ENCODE data around the gene METTL3.
A peak's percentile ranks its signal among the peaks of the same experiment; 100 is the strongest.
"Not testable (repeated sequence)": the region's sequence is repeated elsewhere in the genome, so short reads cannot be mapped to it uniquely, and the experiment has no call there.

The METTL3 gene

GRCh38 chr14:21510735-21511657 is at the start of gene METTL3:
Gene METTL3 (minus strand): TSS chr14:21511340. CDS start chr14:21511223, 117 bp downstream.
- DNase-seq (ENCODE audit: low read depth, low spot score): peak; percentile 94

GRCh38 chr14:21558703-21559170 is 47.6 kb upstream of the METTL3 start:
- no peak overlapping the region for H3K27ac ChIP-seq
- DNase-seq (ENCODE audit: low read depth, low spot score): no peak

More at GRCh38 chr14:21510735-21511657, at the start of gene METTL3:
- peak within 1 kb of the TSS; percentile 75 for H3K27ac ChIP-seq

- H3K27ac ChIP-seq: no peak overlapping the region
- DNase-seq (ENCODE audit: low read depth, low spot score): peak; percentile 24
These were observed 46.2 kb upstream of the METTL3 start for GRCh38 chr14:21557084-21557901.

GRCh38 chr14:21556378-21557083 is 45.4 kb upstream of the METTL3 start:
- DNase-seq (ENCODE audit: low read depth, low spot score): no peak
- no peak overlapping the region for H3K27ac ChIP-seq

GRCh38 chr14:21553266-21553665 is 42.1 kb upstream of the METTL3 start:
- DNase-seq (ENCODE audit: low read depth, low spot score): no peak

GRCh38 chr14:21544588-21544987 is 33.4 kb upstream of the METTL3 start:
- not testable (repeated sequence) for H3K27ac ChIP-seq; DNase-seq (ENCODE audit: low read depth, low spot score)

More at GRCh38 chr14:21553266-21553665, 42.1 kb upstream of the METTL3 start:
- H3K27ac ChIP-seq: no peak overlapping the region

GRCh38 chr14:21543963-21544362 is 32.8 kb upstream of the METTL3 start:
- no peak for DNase-seq (ENCODE audit: low read depth, low spot score)
- no peak overlapping the region for H3K27ac ChIP-seq

- DNase-seq (ENCODE audit: low read depth, low spot score): no peak
These were observed 32.4 kb upstream of the METTL3 start for GRCh38 chr14:21543521-21543960.

GRCh38 chr14:21541413-21542074 is 30.4 kb upstream of the METTL3 start:
- DNase-seq (ENCODE audit: low read depth, low spot score): no peak
- H3K27ac ChIP-seq: no peak overlapping the region

More at GRCh38 chr14:21543521-21543960, 32.4 kb upstream of the METTL3 start:
- no peak overlapping the region for H3K27ac ChIP-seq

GRCh38 chr14:21539189-21539940 is 28.2 kb upstream of the METTL3 start:
- H3K27ac ChIP-seq: no peak overlapping the region
- no peak for DNase-seq (ENCODE audit: low read depth, low spot score)

- H3K27ac ChIP-seq: no peak overlapping the region
- DNase-seq (ENCODE audit: low read depth, low spot score): no peak
These were observed 25.9 kb upstream of the METTL3 start for GRCh38 chr14:21537090-21537424.

- DNase-seq (ENCODE audit: low read depth, low spot score): no peak
- H3K27ac ChIP-seq: no peak overlapping the region
These were observed 25.4 kb upstream of the METTL3 start for GRCh38 chr14:21536418-21537089.

- H3K27ac ChIP-seq: no peak overlapping the region
- no peak for DNase-seq (ENCODE audit: low read depth, low spot score)
These were observed 24.6 kb upstream of the METTL3 start for GRCh38 chr14:21535545-21536417.

- H3K27ac ChIP-seq: no peak overlapping the region
- no peak for DNase-seq (ENCODE audit: low read depth, low spot score)
These were observed 23.4 kb upstream of the METTL3 start for GRCh38 chr14:21534576-21534975.

GRCh38 chr14:21533294-21533693 is 22.2 kb upstream of the METTL3 start:
- DNase-seq (ENCODE audit: low read depth, low spot score): no peak
- H3K27ac ChIP-seq: no peak overlapping the region

GRCh38 chr14:21529515-21529914 is 18.4 kb upstream of the METTL3 start:
- no peak for DNase-seq (ENCODE audit: low read depth, low spot score)
- H3K27ac ChIP-seq: no peak overlapping the region

All from epithelial cell of prostate (primary cell).